K562 (cell line): ENCODE measurements around the gene TNFAIP6. TPM values are rescaled to one million over a fixed set of nuclear protein-coding genes. Genes with fewer than 3 reads are reported as not detected.
A peak's percentile ranks its signal among the peaks of the same experiment; 100 is the strongest.

ENCODE experiments used
- ATAC-seq: fragments of 200-7000 bp; cut with Tn5 transposase; 3 replicates; pipeline ENCODE4 v1.9.1; 2020; ENCODE audit warnings: moderate library complexity
- BruUV-seq: library from RNA; stranded (reverse); fragments of 400-500 nt; replicated peaks from 2 replicates; lab custom pipeline; 2021; lab: Mats Ljungman, UMichigan
- CTCF ChIA-PET: fragments of 300-600 bp; formaldehyde crosslinking; extraction: SDS; loops from one replicate; lab custom pipeline; 2021; ENCODE audit warnings: low intra/inter-chr PET ratio; lab: Yijun Ruan, JAX
- POLR2A ChIA-PET: fragments of 300-600, 350-650 bp; sonication (Branson Sonifier 250); formaldehyde crosslinking; extraction: SDS; loops from one replicate; lab custom pipeline; 2021; ENCODE audit warnings: antibody characterized with exemption, inconsistent platforms; lab: Yijun Ruan, JAX
- DNase-seq, 4 experiments: peaks; one replicate each; pipeline versions ENCODE4 v3.0.0 to v3.0.0-alpha.2; 2011 to 2018; ENCODE audit warnings: low spot score in 3 of 4, mixed read lengths in 3 of 4; ENCODE audit errors: extremely low read depth in 1 of 4
- FAIRE-seq: peaks from 2 replicates; lab custom pipeline; 2011; peaks lifted over from hg19 to GRCh38; lab: Jason Lieb, UNC
- H2AFZ ChIP-seq: 2 replicates; pipeline ENCODE4 v1.6.0; 2011; ENCODE audit warnings: low read depth, low read length, control low read depth, inconsistent platforms
- H3K27ac ChIP-seq: fragments of 200-600 bp; 3 replicates; pipeline ENCODE4 v1.8.0; 2011; ENCODE audit warnings: low read depth, mild to moderate bottlenecking, control low read depth, inconsistent platforms, low read length, moderate library complexity, mixed read lengths; ENCODE audit errors: extremely low read depth
- H3K27me3 ChIP-seq, 2 experiments: fragments of 300-600 bp in 1 of 2; 2 replicates in 1 of 2; 3 replicates in 1 of 2; pipeline versions ENCODE4 v1.6.0 to v1.8.0; 2011; ENCODE audit warnings: inconsistent platforms in 2 of 2, low read length in 2 of 2, mild to moderate bottlenecking in 1 of 2, mixed read lengths in 1 of 2, moderate library complexity in 1 of 2; ENCODE audit not compliant: control insufficient read depth in 2 of 2, insufficient read depth in 2 of 2
- H3K36me3 ChIP-seq: fragments of 300-600 bp; 3 replicates; pipeline ENCODE4 v1.8.0; 2011; ENCODE audit warnings: mild to moderate bottlenecking, low read length, inconsistent platforms; ENCODE audit not compliant: control insufficient read depth, insufficient read depth
- H3K4me1 ChIP-seq, 2 experiments: fragments of 200-600 bp in 1 of 2; replicated peaks in 1 of 2; 2 replicates in 1 of 2; 3 replicates in 1 of 2; pipeline versions ENCODE4 v1.5.1 to v1.8.0; 2011; ENCODE audit warnings: inconsistent platforms in 2 of 2, low read length in 2 of 2, mild to moderate bottlenecking in 1 of 2, mixed read lengths in 1 of 2, moderate library complexity in 1 of 2; ENCODE audit not compliant: control insufficient read depth in 2 of 2, insufficient read depth in 2 of 2
- H3K4me2 ChIP-seq: 2 replicates; pipeline ENCODE4 v1.6.1; 2011; ENCODE audit warnings: low read length, control low read depth, inconsistent platforms, mixed read lengths; ENCODE audit not compliant: insufficient read depth
- H3K4me3 ChIP-seq: fragments of 200-600 bp; sonication (generic), shearing (Covaris generic); 2 replicates; pipeline ENCODE4 v1.5.1; 2016; ENCODE audit warnings: control low read depth, inconsistent platforms
- H3K79me2 ChIP-seq: fragments of 200-600 bp; 3 replicates; pipeline ENCODE4 v1.8.0; 2011; ENCODE audit warnings: low read length, inconsistent platforms; ENCODE audit not compliant: control insufficient read depth, insufficient read depth
- H3K9ac ChIP-seq, 2 experiments: 2 replicates each; pipeline versions ENCODE4 v1.6.0 to v1.6.1; 2011; ENCODE audit warnings: low read depth in 2 of 2, low read length in 2 of 2, control low read depth in 1 of 2, inconsistent platforms in 1 of 2, mild to moderate bottlenecking in 1 of 2, mixed read lengths in 1 of 2; ENCODE audit not compliant: insufficient read depth in 1 of 2
- H3K9me1 ChIP-seq: one replicate; pipeline ENCODE4 v1.6.0; 2011; ENCODE audit warnings: inconsistent platforms, mild to moderate bottlenecking, low read length, moderate library complexity; ENCODE audit not compliant: control insufficient read depth, insufficient read depth
- H3K9me3 ChIP-seq: replicated peaks from 2 replicates; pipeline ENCODE4 v1.5.1; 2011; ENCODE audit warnings: low read depth, low read length, inconsistent platforms; ENCODE audit not compliant: control insufficient read depth, insufficient read depth
- H4K20me1 ChIP-seq: replicated peaks from 2 replicates; pipeline ENCODE4 v1.6.1; 2011; ENCODE audit warnings: low read length, inconsistent platforms, mixed read lengths; ENCODE audit not compliant: control insufficient read depth, insufficient read depth
- POU5F1 ChIP-seq: fragments of 150-350 bp; IDR thresholded peaks from 2 replicates; pipeline ENCODE4 v1.6.1; 2014; ENCODE audit warnings: borderline replicate concordance, low read length, low read depth, mild to moderate bottlenecking; ENCODE audit not compliant: partially characterized antibody
- SOX6 ChIP-seq: fragments of 450-650 bp; IDR thresholded peaks from 2 replicates; pipeline ENCODE4 v1.6.1; 2014; ENCODE audit warnings: mild to moderate bottlenecking
- TFAM ChIP-seq: fragments of 250-450 bp; sonication (Bioruptor Pico); conservative IDR thresholded peaks from 2 replicates; pipeline ENCODE4 v1.5.0; 2021; ENCODE audit warnings: mild to moderate bottlenecking, moderate library complexity
- WGBS: fragments of 100-300 bp; shearing (Covaris generic); methylation state at CpG from one replicate; pipeline ENCODE4 v1.1.6; 2016; ENCODE audit warnings: low coverage, mixed read lengths; ENCODE audit not compliant: insufficient coverage; ENCODE audit errors: missing lambda C conversion rate; 5-methylcytosine and 5-hydroxymethylcytosine counted together
- in situ Hi-C: fragments of 300-500 bp; cut with MboI; formaldehyde crosslinking; loops from 4 replicates; pipeline ENCODE4 v1.15.0; 2018; ENCODE audit warnings: inconsistent platforms, mixed read lengths
- intact Hi-C: fragments of 100-400 bp; cut with micrococcal nuclease; formaldehyde crosslinking; loops from 2 replicates; pipeline ENCODE4 v1.14.2; 2022
- polyA plus RNA-seq, 8 experiments: library from polyadenylated mRNA; depleted of rRNA in 4 of 8; stranded (reverse) in 5 of 8; unstranded in 3 of 8; fragments of >200 nt; fragmentation: Nextera tagmentation in 2 of 8; fragmentation: Illumina TruSeq in 1 of 8; extraction: Ambion mirVana in 2 of 8; extraction: Trizol in 1 of 8; gene quantifications; 2 replicates each; pipeline versions ENCODE4 v1.2.1 to v1.2.3, GENCODE V29; 2011 to 2014; ENCODE audit warnings: inconsistent platforms in 1 of 8, missing spikeins in 1 of 8
- total RNA-seq, 7 experiments: library from RNA; depleted of rRNA in 6 of 7; stranded (reverse); fragments of >200 nt in 6 of 7; fragmentation: Illumina TruSeq in 2 of 7; extraction: Trizol in 2 of 7; gene quantifications; 2 replicates each; pipeline versions ENCODE4 v1.2.1 to v1.2.3, GENCODE V29; 2011 to 2021; ENCODE audit warnings: low replicate concordance in 1 of 7
- TF ChIP-seq, protein P1 (sequence below), 2 experiments: fragments of 450-650 bp in 1 of 2; sonication (generic) in 1 of 2; formaldehyde crosslinking in 1 of 2; IDR thresholded peaks in 1 of 2; conservative IDR thresholded peaks in 1 of 2; 2 replicates each; pipeline versions ENCODE4 v1.6.1 to v1.8.1; 2016 to 2023; ENCODE audit warnings: mild to moderate bottlenecking in 2 of 2, moderate library complexity in 2 of 2, inconsistent platforms in 1 of 2, missing genetic modification reagents in 1 of 2

The TNFAIP6 gene
- total and polyA plus RNA-seq, 9 of the 15 experiments (the other 6 are each of a cell fraction or from before 2014, with no cell fraction given) = 0.07 to 0.28 (median 0.08) TPM; not detected in 6

DNA sequence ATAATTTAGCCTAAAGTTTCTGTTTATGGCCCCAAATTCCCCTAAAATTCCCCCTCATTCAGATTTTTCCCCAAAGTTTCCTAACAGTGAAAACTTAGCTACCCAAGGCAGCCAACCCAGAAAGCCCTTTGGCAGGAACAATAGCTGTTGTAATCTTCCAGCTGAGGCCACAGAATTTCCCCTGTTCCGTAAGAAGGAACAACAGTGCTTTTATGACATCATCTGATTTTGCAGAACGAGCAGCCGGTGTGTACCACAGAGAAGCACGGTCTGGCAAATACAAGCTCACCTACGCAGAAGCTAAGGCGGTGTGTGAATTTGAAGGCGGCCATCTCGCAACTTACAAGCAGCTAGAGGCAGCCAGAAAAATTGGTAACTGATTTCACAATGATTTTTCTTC lies 6.3 kb downstream of the TNFAIP6 start (continued):
- TF ChIP-seq, protein P1, sequence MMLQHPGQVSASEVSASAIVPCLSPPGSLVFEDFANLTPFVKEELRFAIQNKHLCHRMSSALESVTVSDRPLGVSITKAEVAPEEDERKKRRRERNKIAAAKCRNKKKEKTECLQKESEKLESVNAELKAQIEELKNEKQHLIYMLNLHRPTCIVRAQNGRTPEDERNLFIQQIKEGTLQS (IDR thresholded peaks at IDR 0.05) = peak; percentile 58; the same call in 1 of the 2 replicates
- TF ChIP-seq, protein P1 (CRISPR knock-in tag; conservative IDR thresholded peaks at IDR 0.05) = no peak
- TF ChIP-seq POU5F1 = no peak
- TF ChIP-seq SOX6 = peak; percentile 56; the same call in 1 of the 2 replicates

DNA sequence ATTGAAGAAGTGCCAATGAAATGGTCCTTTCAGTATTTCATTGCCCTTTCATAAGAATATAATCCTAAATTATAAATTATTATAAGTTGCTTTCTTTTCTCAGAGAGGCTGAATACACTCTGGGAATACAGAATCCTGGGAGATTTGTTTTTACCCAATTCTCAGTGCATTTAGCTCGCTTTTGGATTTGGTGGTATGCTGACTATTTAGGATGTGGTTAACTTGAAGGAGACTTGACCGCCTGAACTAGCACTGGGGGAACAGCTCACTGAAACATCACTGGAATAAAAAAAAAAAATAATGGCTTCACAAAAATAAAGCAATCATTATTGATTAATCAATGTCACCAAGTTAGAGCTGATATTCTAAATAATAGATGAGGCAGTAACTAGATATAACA lies 10.2 kb downstream of the TNFAIP6 start:
- no peaks in the 10 kb centered on the region for H3K9me1 ChIP-seq
- intact Hi-C loops (no loop called here), in situ Hi-C loops (no loop called here)
- DNase-seq = no peak
- no peaks in the 10 kb centered on the region for H3K36me3 ChIP-seq
- H4K20me1 ChIP-seq = no peaks in the 10 kb centered on the region
- H3K9ac ChIP-seq = no peak overlapping the region
- no peak for TF ChIP-seq TFAM (CRISPR knock-in tag)
- H3K27me3 ChIP-seq = no peaks in the 10 kb centered on the region
- no peak overlapping the region for H3K27ac ChIP-seq
- no peaks in the 10 kb centered on the region for H3K9me3 ChIP-seq
- no peaks in the 10 kb centered on the region for H3K79me2 ChIP-seq
- ChIA-PET POLR2A (interaction anchor here (0.7 kb wide), 1 partner anchor 23 kb away, joined by 3 read pairs; no protein-coding TSS in a partner anchor), CTCF (no interaction called here)
- no TSS peak for BruUV-seq
- FAIRE-seq = no peak
- ATAC-seq = no peak
- WGBS = 31% methylated on average over 2 of the region's 2 CpGs
- H2AFZ ChIP-seq = no peak overlapping the region
- H3K4me3 ChIP-seq = no peak overlapping the region
- H3K4me1 ChIP-seq = no peaks in the 10 kb centered on the region; a peak in 1 of 5 replicates
- H3K4me2 ChIP-seq = no peak overlapping the region
